Glutamatergic neuron (in vitro differentiated cells): ENCODE data around the gene CA9. TPM values are rescaled to one million over a fixed set of nuclear protein-coding genes. Genes with fewer than 3 reads are reported as not detected.

Experiments
- DNase-seq: peaks from one replicate; pipeline ENCODE4 v3.0.0; 2022
- H3K27ac Mint-ChIP-seq: one replicate; pipeline ENCODE4 v1.8.0; 2020; ENCODE audit warnings: mild to moderate bottlenecking, mixed read lengths, inconsistent platforms; ENCODE audit not compliant: unreplicated experiment
- H3K27me3 Mint-ChIP-seq: one replicate; pipeline ENCODE4 v1.8.0; 2020; ENCODE audit warnings: mild to moderate bottlenecking, moderate library complexity, mixed read lengths, inconsistent platforms; ENCODE audit not compliant: unreplicated experiment
- H3K36me3 Mint-ChIP-seq: one replicate; pipeline ENCODE4 v1.8.0; 2020; ENCODE audit warnings: mild to moderate bottlenecking, mixed read lengths, inconsistent platforms; ENCODE audit not compliant: unreplicated experiment
- H3K4me1 Mint-ChIP-seq: one replicate; pipeline ENCODE4 v1.8.0; 2020; ENCODE audit warnings: mild to moderate bottlenecking, low read depth, mixed read lengths, inconsistent platforms; ENCODE audit not compliant: unreplicated experiment
- H3K4me3 Mint-ChIP-seq: one replicate; pipeline ENCODE4 v1.8.0; 2020; ENCODE audit warnings: mild to moderate bottlenecking, mixed read lengths, inconsistent platforms; ENCODE audit not compliant: unreplicated experiment
- H3K9me3 Mint-ChIP-seq: one replicate; pipeline ENCODE4 v1.8.0; 2020; ENCODE audit warnings: mild to moderate bottlenecking, moderate library complexity, mixed read lengths, inconsistent platforms; ENCODE audit not compliant: unreplicated experiment
- total RNA-seq: library from RNA; stranded (reverse); fragmentation: NEBNext Ultra II Directional; extraction: Animal tissue kit (Norgen Biotek cat#: 25700); gene quantifications from one replicate; pipeline ENCODE4 v1.2.1, GENCODE V29; 2021; ENCODE audit not compliant: unreplicated experiment
- TF ChIP-seq, protein P1 (sequence below): fragments of 200-600 bp; sonication (generic); IDR thresholded peaks from one replicate; pipeline ENCODE4 v1.5.0; 2021; ENCODE audit not compliant: partially characterized antibody, unreplicated experiment

The CA9 gene
- total RNA-seq, 1 donor from 2014 or later: not detected

DNA sequence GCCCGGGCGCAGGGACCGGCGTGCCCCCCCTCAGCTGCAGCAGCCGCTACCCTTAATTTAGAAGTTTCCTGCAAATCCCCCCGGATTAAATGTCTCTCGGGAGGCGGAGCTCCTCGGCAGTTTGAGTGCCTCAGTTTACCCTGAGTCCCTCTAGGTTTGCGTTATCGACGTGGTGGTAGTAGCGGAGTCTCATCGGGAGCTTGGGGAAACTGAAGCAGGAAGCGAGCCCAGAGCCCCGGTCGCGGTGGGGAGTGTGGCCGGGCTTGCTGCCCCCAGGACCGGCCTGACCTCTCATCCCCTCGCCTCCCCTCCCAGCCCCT, 16.5 kb downstream of the CA9 start:
- H3K36me3 Mint-ChIP-seq: no peaks in the 10 kb centered on the region
- peaks cover 12% of the 10 kb centered on the region for H3K9me3 Mint-ChIP-seq
- DNase-seq: no peak
- no peak overlapping the region for H3K27ac Mint-ChIP-seq
- peak overlapping the region; percentile 81 for H3K4me3 Mint-ChIP-seq
- H3K4me1 Mint-ChIP-seq: peaks cover 30% of the 10 kb centered on the region
- H3K27me3 Mint-ChIP-seq: peaks cover 6% of the 10 kb centered on the region
- TF ChIP-seq, protein P1, sequence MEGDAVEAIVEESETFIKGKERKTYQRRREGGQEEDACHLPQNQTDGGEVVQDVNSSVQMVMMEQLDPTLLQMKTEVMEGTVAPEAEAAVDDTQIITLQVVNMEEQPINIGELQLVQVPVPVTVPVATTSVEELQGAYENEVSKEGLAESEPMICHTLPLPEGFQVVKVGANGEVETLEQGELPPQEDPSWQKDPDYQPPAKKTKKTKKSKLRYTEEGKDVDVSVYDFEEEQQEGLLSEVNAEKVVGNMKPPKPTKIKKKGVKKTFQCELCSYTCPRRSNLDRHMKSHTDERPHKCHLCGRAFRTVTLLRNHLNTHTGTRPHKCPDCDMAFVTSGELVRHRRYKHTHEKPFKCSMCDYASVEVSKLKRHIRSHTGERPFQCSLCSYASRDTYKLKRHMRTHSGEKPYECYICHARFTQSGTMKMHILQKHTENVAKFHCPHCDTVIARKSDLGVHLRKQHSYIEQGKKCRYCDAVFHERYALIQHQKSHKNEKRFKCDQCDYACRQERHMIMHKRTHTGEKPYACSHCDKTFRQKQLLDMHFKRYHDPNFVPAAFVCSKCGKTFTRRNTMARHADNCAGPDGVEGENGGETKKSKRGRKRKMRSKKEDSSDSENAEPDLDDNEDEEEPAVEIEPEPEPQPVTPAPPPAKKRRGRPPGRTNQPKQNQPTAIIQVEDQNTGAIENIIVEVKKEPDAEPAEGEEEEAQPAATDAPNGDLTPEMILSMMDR: no peak

DNA sequence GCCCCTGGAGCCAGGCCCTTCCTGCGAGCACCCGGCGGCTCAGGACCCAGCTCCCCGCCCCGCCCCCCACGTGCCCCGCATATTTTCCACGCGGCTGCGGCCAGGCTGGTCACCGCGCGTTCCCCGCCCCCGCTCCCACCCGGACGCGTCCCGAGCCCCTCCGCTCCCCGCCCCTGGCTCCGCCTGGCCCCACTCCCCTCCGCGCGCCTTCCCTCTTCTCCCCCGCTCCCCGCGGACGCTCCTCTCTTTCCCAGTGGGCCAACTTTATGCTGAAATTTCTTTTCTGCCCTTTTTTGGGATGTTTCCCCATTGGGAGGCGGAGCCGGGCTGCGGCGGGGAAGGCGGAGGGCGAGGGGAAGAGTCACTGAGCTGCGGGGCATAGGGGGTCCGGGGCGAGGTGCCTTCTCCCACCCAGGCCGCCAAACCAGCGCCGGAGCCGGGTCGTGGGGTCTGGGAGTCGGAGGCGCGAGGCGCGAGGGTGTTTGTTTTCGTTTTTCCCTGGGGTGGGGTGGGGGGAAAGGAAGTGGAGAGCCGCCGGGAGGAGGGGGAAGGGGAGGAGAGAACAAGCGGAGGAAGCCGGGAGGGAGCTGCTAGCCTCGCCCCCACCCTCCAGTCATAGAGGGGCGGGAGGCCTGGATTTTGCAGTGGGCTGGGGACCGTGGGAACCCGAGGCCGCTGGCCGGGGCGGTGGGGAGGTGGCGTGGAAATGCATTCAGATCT, 17.0 kb downstream of the CA9 start:
- Mint-ChIP-seq H3K36me3 (no peaks in the 10 kb centered on the region), H3K9me3 (peaks cover 12% of the 10 kb centered on the region), H3K27me3 (peaks cover 6% of the 10 kb centered on the region), H3K27ac (peak overlapping the region; percentile 43), H3K4me3 (peak overlapping the region; percentile 87), H3K4me1 (peaks cover 29% of the 10 kb centered on the region)
- peak; percentile 62 for DNase-seq
- TF ChIP-seq, protein P1: no peak

DNA sequence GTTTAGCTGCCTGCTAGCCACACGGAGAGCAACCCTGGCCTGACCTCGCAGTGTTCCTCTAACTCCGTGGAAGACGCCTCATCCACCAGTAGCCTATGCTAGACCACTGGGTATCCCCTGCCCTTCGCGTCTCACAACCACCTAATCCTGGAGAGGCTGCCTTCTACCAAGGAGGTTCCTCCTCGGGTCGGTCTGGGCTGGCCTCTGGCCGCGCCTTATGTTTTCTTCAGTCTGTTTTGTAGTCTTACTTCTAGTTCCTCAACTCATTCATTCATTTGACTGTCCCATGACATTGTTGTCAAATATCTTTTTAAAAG, 17.6 kb downstream of the CA9 start:
- peaks cover 27% of the 10 kb centered on the region for H3K4me1 Mint-ChIP-seq
- no peaks in the 10 kb centered on the region for H3K36me3 Mint-ChIP-seq
- H3K4me3 Mint-ChIP-seq: peak overlapping the region; percentile 87
- no peak for DNase-seq
- H3K27me3 Mint-ChIP-seq: peaks cover 6% of the 10 kb centered on the region
- peak overlapping the region; percentile 38 for H3K27ac Mint-ChIP-seq
- H3K9me3 Mint-ChIP-seq: peaks cover 11% of the 10 kb centered on the region
- TF ChIP-seq, protein P1: no peak

DNA sequence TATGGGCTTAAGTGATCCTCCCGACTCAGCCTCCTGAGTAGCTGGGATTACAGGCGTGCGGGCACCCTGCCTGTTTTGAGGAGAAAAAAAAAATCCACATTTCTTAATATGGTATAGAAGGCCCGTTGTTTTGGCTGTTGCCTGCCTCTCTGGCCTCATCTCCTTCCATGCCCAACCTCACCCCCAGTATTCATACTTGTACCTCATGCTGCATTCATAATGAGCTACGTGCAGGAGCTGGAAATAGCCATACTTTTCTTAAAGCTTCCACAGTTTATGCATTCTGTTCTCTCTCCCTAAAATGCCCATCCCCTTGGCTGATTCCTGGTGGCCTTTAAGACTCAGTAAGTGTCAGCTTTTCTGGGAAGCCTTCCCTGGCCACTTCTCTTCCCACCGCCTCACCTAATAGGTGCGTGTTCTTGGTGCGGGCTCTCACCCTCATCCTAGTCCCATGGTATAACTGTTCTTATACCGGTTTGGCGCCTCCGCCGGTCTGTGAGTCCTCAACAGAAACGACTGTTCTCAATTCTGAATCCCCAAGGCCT, 18.1 kb downstream of the CA9 start:
- Mint-ChIP-seq H3K36me3 (no peaks in the 10 kb centered on the region), H3K27ac (no peak overlapping the region)

DNA sequence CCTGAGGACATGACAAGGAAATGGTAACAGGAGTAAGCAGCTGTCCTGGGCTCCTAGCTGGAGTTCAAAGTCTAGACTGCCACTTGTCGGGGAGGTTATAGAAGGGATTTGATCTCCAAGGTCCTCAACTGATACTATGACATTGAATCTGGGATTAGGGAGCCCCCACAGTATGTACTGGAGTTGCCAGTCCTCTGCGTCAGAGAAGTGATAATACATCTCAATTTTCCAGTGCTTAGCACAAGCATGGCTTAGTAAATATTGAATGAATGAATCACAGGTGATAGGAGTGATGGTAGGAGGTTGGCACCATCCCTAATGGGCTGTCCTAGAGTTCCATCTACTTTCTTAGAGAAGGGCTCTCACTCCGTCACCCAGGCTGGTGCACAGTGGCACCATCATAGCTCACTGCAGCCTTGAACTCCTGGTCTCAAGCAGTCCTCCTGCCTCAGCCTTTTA, 22.2 kb downstream of the CA9 start:
- H3K36me3 Mint-ChIP-seq: no peaks in the 10 kb centered on the region
- TF ChIP-seq, protein P1: no peak
- peaks cover 5% of the 10 kb centered on the region for H3K4me1 Mint-ChIP-seq
- H3K27ac Mint-ChIP-seq: no peak overlapping the region
- DNase-seq: no peak
- peaks cover 5% of the 10 kb centered on the region for H3K9me3 Mint-ChIP-seq
- H3K4me3 Mint-ChIP-seq: no peak overlapping the region
- H3K27me3 Mint-ChIP-seq: peaks cover 8% of the 10 kb centered on the region

More for the DNA sequence above, 18.1 kb downstream of the CA9 start:
- peaks cover 8% of the 10 kb centered on the region for H3K27me3 Mint-ChIP-seq
- no peak for DNase-seq
- peak overlapping the region; percentile 87 for H3K4me3 Mint-ChIP-seq
- peaks cover 22% of the 10 kb centered on the region for H3K4me1 Mint-ChIP-seq
- TF ChIP-seq, protein P1: no peak
- H3K9me3 Mint-ChIP-seq: peaks cover 11% of the 10 kb centered on the region
